ENCODE measurements around the gene HSH2D.

Gene HSH2D

DNA sequence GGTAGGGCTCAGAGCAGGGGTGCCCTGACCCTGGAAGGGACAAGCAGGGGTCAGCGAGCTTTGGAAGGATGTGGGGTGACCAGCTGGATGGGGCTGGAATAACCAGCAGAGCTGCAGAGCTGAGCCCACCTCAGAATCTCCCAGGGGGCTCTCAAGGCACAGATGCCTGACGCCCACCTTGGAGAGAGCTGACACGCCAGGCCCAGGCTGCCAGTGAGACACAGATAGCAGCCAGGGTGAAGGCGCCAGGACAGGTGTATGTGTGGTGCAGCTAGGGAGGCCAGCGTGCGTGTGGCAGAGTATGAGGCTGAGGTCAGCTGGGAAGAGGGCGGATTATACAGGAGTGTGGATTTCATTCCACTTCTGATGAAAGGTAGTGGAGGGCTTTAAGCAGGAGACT is 63.2 kb downstream of the HSH2D start:
- TF ChIP-seq POLR2AphosphoS5 (IDR thresholded peaks at IDR 0.05; ENCODE audit: low read depth, low read length) (no peak), FOXP2 (optimal IDR thresholded peaks at IDR 0.05; ENCODE audit: borderline replicate concordance, extremely low read depth, extremely low read length, insufficient read depth) (no peak), SIN3A (IDR thresholded peaks at IDR 0.05; ENCODE audit: borderline replicate concordance, insufficient read depth, low read length) (no peak), TAF1 (IDR thresholded peaks at IDR 0.05; ENCODE audit: borderline replicate concordance, insufficient read depth, low read length) (no peak)
- TF ChIP-seq, protein P1, sequence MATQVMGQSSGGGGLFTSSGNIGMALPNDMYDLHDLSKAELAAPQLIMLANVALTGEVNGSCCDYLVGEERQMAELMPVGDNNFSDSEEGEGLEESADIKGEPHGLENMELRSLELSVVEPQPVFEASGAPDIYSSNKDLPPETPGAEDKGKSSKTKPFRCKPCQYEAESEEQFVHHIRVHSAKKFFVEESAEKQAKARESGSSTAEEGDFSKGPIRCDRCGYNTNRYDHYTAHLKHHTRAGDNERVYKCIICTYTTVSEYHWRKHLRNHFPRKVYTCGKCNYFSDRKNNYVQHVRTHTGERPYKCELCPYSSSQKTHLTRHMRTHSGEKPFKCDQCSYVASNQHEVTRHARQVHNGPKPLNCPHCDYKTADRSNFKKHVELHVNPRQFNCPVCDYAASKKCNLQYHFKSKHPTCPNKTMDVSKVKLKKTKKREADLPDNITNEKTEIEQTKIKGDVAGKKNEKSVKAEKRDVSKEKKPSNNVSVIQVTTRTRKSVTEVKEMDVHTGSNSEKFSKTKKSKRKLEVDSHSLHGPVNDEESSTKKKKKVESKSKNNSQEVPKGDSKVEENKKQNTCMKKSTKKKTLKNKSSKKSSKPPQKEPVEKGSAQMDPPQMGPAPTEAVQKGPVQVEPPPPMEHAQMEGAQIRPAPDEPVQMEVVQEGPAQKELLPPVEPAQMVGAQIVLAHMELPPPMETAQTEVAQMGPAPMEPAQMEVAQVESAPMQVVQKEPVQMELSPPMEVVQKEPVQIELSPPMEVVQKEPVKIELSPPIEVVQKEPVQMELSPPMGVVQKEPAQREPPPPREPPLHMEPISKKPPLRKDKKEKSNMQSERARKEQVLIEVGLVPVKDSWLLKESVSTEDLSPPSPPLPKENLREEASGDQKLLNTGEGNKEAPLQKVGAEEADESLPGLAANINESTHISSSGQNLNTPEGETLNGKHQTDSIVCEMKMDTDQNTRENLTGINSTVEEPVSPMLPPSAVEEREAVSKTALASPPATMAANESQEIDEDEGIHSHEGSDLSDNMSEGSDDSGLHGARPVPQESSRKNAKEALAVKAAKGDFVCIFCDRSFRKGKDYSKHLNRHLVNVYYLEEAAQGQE (IDR thresholded peaks at IDR 0.05; ENCODE audit: insufficient read depth in 1 of 2, low read depth in 2 of 2, low read length in 2 of 2), result no peak

DNA sequence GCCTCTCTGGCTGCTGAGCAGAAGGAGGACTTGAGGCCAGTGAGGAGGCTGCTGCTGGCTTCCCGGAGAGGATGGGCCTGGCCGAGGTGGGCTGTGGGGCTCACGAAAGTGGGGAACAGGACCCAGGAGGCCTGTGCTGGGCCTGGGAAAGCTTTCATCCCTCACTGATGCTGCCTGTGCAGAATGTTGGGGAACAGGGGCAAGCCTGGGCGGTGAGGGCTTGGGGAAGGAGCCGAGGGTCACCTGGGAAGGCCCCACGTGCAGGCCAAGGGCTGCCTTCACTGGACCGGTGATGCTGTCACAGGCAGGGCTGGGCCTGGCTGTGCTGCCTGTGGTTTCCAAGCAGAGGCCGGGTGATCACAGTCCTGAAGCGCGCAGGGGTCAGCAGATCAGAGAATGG is 63.6 kb downstream of the HSH2D start:
- TF ChIP-seq TAF1 (IDR thresholded peaks at IDR 0.05; ENCODE audit: borderline replicate concordance, insufficient read depth, low read length) (no peak), FOXP2 (optimal IDR thresholded peaks at IDR 0.05; ENCODE audit: borderline replicate concordance, extremely low read depth, extremely low read length, insufficient read depth) (no peak), SIN3A (IDR thresholded peaks at IDR 0.05; ENCODE audit: borderline replicate concordance, insufficient read depth, low read length) (no peak), POLR2AphosphoS5 (IDR thresholded peaks at IDR 0.05; ENCODE audit: low read depth, low read length) (no peak)
- TF ChIP-seq, protein P1 (IDR thresholded peaks at IDR 0.05; ENCODE audit: insufficient read depth in 1 of 2, low read depth in 2 of 2, low read length in 2 of 2), result no peak

DNA sequence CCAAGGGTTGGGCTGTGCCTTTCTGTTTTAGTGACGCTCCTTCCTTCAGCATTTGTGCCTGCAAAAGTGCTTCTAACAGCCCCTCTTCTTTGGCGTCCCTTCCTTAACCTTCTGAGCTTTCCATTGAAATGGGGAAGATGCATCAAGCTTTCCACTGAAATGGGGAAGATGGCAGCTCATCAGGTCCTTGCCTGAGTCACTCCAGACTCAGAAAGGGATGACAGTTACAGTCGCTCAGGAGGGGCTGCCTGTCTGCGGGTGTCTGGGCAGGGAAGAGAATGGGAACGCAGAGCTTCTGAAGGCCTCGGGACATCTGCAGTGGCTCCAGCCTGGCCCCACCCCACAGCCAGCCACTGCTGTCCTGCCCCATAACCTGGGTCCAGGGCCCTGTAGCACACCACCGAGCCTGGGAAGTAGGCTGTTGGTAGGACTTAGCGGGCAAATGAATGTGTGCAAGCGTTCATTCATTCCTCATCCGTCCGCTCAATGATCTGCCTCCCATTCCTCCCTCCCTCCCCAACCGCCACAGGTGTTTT is 64.1 kb downstream of the HSH2D start:
- TF ChIP-seq SIN3A (IDR thresholded peaks at IDR 0.05; ENCODE audit: borderline replicate concordance, insufficient read depth, low read length) (no peak), POLR2AphosphoS5 (IDR thresholded peaks at IDR 0.05; ENCODE audit: low read depth, low read length) (no peak), FOXP2 (optimal IDR thresholded peaks at IDR 0.05; ENCODE audit: borderline replicate concordance, extremely low read depth, extremely low read length, insufficient read depth) (no peak), TAF1 (IDR thresholded peaks at IDR 0.05; ENCODE audit: borderline replicate concordance, insufficient read depth, low read length) (no peak)
- TF ChIP-seq, protein P1 (IDR thresholded peaks at IDR 0.05; ENCODE audit: insufficient read depth in 1 of 2, low read depth in 2 of 2, low read length in 2 of 2), result no peak
